SIG-M5 treated with dmso at 0.1 percent for 504 hours (cell line): ENCODE measurements around the gene TNFRSF8.

Source experiments
- DNase-seq: peaks from one replicate; lab custom pipeline; 2025; ENCODE audit not compliant: unreplicated experiment; lab: John Stamatoyannopoulos, UW

Gene TNFRSF8

GRCh38 chr1:12140515-12141162 lies 77.5 kb downstream of the TNFRSF8 start:
- no peak for DNase-seq

DNA sequence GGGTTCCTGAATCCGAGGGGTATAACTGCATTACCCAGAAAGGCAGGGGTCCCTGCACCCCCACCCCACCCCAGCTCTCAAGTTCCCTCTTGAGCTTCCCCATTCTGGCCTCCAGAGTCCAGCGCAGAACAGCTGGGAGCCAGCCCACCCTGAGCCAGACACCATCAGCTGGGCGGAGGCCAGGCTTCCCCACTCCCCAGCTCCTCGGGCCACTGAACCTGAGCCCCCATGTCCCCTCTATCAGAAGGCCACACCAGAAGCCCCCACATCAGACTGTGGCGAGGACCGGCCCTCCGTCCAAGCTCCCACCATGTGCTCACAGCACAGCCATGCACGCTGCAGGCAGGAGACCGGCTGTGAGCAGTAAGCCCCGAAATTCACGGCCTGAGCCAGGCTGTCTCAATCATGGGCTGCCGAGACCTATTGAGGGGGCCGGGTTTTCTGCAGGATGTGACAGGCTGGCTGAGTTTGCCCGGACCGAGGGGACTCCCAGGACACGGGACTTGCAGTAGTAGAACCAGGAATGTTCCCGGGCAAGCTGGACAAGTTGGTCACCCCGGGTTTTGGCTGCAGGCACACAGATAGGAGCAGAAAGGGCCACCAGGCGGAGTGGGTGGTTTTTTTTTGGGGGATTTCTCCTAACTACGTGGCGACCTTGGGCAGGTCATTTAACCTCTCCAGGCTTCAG lies 78.2 kb downstream of the TNFRSF8 start:
- no peak for DNase-seq

DNA sequence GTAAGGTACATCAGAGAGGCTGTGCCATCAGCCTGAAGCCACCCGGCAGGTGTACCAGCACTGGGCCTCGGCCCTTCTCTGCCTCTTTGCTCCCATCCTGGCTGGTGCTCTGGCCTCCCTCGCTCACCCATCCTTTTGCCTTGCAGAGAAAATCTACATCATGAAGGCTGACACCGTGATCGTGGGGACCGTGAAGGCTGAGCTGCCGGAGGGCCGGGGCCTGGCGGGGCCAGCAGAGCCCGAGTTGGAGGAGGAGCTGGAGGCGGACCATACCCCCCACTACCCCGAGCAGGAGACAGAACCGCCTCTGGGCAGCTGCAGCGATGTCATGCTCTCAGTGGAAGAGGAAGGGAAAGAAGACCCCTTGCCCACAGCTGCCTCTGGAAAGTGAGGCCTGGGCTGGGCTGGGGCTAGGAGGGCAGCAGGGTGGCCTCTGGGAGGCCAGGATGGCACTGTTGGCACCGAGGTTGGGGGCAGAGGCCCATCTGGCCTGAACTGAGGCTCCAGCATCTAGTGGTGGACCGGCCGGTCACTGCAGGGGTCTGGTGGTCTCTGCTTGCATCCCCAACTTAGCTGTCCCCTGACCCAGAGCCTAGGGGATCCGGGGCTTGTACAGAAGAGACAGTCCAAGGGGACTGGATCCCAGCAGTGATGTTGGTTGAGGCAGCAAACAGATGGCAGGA lies 79.2 kb downstream of the TNFRSF8 start:
- no peak for DNase-seq

DNA sequence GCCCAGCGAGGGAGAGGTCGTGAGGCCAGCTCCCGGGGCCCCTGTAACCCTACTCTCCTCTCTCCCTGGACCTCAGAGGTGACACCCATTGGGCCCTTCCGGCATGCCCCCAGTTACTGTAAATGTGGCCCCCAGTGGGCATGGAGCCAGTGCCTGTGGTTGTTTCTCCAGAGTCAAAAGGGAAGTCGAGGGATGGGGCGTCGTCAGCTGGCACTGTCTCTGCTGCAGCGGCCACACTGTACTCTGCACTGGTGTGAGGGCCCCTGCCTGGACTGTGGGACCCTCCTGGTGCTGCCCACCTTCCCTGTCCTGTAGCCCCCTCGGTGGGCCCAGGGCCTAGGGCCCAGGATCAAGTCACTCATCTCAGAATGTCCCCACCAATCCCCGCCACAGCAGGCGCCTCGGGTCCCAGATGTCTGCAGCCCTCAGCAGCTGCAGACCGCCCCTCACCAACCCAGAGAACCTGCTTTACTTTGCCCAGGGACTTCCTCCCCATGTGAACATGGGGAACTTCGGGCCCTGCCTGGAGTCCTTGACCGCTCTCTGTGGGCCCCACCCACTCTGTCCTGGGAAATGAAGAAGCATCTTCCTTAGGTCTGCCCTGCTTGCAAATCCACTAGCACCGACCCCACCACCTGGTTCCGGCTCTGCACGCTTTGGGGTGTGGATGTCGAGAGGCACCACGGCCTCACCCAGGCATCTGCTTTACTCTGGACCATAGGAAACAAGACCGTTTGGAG lies 80.0 kb downstream of the TNFRSF8 start:
- peak; percentile 32 for DNase-seq

DNA sequence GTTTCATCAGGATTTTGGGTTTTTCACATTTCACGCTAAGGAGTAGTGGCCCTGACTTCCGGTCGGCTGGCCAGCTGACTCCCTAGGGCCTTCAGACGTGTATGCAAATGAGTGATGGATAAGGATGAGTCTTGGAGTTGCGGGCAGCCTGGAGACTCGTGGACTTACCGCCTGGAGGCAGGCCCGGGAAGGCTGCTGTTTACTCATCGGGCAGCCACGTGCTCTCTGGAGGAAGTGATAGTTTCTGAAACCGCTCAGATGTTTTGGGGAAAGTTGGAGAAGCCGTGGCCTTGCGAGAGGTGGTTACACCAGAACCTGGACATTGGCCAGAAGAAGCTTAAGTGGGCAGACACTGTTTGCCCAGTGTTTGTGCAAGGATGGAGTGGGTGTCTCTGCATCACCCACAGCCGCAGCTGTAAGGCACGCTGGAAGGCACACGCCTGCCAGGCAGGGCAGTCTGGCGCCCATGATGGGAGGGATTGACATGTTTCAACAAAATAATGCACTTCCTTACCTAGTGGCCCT lies 80.6 kb downstream of the TNFRSF8 start:
- DNase-seq = peak; percentile 83

DNA sequence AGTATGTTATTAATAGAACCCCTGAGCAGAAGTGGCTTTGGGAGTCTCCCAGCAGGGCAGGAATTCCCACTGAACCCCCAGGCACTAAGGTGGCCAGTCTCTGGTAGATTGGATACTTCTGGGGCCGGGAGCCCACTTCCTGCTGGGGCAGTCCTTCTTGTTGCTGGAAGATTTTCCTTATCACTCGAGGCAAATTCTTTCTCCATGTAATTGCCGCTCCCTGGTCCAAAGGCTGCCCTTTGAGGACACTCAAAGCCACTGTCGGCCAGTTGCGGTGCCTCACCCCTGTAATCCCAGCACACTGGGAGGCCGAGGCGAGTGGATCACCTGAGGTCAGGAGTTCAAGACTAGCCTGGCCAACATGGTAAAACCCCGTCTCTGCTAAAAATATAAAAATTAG lies 81.1 kb downstream of the TNFRSF8 start:
- no peak for DNase-seq

DNA sequence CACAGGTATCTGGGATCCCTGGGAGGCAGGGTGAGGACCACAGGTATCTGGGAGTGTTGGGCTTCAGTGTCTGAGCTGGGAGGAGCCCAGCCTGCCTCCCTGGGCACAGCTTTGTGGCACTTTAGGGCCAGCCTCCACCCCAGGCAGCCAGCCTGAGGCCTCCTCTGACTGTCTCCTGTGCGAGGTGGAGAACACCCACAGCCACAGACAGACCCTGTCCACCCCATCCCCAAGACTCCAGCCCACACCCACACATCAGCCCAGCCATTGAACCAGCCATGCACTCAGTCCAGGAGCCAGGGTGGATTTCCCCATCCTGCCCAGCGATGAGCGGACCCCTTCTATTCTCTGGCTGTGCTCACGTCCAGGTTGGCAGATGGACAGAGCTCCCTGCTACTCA lies 81.9 kb downstream of the TNFRSF8 start:
- no peak for DNase-seq

DNA sequence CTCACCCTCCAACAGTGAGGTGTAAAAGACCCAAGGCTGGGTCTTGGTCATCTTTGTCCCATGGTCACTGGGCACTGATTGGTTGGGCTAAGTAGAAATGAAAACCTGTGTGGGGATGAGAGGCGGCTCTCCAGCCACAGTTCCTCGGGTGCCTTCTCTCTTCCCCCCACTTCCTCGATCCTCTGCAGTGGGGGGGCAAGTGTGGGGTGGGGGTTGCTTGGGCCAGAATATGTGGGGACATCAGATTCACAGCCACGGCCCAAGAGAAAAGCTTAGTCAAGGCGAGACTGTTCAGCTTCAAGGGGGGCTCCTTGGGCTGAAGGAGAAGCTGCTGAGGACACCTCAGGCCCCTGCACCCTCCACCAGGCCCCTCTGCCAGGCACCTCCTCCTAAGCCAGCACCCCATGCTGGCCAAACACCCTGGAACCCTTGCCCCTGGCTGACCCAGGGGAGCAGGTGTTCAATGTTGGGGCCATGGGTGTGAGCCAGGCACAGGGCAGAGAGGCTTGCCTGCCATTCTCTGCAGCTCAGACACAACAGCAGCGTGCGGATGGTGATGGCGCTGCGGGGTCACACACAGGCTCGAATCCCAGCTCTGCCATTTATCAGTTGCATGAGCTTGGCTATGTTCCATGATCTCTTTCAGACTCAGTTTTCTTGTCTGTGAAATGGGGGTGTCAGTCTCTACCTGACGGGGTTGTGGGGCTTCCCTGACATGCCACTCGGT lies 82.7 kb downstream of the TNFRSF8 start:
- no peak for DNase-seq

DNA sequence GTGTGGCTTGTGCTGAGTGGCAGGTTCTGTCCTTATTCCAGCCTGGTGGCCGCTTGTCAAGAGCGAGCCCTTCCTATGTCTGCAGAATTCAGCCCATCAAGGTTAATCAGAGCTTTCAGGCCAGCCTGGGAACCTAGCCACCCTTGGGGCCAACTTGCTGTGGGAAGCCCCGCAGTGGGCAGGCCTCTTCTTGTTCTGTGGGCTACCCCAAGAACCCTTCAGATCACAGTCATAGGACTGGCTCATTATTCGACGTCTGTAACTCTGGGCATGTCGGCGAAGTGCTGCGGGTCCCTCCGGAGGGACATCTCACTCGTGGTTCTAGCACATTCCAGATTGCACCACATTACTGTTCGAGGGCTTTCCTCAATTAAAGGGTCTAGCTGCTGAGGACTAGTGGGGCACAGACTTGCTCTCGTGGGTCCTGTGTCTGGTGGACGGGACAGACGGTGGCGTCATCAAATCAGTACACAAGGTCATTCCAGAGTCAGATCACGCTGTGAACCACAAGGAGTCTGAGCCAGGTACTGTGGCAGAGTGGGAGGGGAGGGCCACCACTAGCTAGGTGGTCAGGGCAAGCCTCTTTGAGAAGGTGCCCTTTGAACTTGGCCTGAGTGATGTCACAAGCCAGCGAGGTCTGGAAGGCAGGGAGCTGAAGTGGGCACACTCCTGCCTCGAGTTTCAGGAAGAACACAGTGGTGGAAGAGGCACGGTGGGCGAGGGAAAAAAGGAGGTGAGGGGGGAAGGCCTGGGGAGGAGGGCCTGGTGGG lies 83.4 kb downstream of the TNFRSF8 start:
- DNase-seq = no peak

DNA sequence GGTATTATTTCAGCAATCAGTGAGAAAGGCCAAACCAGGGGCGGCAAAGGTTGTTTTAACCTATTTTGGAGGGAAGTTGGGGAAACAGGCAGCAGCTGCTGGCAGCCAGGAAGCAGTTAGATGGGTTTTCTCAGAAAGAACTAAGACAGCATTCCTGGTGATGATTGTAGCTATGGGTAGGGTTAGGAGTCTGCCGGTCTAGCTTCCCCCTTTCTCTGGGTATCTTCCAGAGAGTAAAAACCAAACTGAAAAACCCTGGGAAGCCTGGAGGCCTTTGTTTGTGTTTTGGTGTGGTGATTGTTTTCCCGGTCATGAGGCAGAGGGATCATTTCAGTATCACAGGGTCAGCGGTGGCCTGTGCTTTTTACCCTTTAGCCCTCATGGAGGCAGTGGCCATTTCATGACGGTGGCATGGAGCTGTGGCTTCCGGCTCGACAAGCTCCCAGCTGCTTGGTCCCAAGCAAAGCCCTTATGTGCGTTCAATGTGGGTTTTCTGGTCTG lies 84.1 kb downstream of the TNFRSF8 start:
- no peak for DNase-seq

GRCh38 chr1:12148160-12148957 lies 85.3 kb downstream of the TNFRSF8 start:
- DNase-seq = no peak

DNA sequence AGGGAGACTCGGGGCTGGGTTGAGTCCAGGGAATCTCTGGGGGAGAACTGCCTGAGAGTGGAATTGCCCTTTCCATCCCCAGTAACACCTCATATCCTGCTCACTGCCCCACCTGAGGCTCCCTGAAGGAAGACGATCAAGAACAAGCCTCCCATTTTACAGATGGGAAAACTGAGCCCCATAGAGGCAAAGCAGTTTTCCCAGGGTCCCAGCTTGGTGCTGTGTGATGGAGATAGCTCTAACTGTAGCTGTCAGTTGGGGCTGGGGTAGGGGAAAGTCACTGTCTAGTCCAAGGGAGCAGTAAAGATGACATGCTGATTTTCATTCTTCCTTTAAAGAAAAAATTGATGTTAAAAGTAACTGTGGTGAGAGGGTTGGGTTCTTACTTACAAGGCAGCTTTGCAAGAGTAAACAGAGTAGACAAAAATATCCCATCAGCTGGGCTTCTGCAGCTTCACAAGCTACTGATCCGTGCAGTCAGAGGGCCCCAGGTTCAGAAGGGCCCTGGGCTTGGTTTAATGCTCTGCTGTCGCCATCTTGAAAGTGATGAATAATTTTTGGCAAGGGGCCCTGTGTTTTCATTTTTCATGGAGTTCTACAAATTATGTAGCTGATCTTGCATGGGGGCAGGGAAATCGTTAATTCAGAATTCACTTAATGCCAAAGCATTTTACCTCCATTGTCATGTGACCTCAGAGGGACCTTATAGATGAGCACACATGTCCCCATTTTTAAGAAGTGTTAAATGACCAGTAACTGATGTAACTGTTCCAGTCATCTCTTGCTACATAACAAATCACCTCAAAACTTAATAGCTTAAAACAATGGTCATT lies 86.1 kb downstream of the TNFRSF8 start:
- peak; percentile 31 for DNase-seq

GRCh38 chr1:12149791-12150175 lies 86.7 kb downstream of the TNFRSF8 start:
- no peak for DNase-seq

- DNase-seq = peak; percentile 91
Observed at GRCh38 chr1:12150456-12151200, 87.5 kb downstream of the TNFRSF8 start.

DNA sequence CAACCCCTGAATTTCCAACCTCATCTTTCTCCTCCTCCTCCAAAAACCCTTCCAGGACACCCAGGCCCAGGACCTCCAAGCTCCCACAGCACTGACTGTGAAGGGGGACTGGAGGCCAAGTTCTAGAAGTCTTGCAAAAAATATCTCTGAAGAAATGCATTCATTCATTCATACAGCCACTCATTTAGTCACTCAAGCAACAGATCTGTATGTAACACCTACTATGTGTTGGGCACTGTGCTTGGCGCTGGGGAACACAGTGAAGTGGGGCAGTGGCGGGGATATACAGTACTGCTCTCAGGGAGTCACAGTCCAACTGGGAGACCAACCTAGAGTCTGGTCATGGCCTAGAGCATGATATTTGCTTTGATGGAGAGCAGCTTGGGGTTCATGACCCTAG lies 88.4 kb downstream of the TNFRSF8 start:
- no peak for DNase-seq

DNA sequence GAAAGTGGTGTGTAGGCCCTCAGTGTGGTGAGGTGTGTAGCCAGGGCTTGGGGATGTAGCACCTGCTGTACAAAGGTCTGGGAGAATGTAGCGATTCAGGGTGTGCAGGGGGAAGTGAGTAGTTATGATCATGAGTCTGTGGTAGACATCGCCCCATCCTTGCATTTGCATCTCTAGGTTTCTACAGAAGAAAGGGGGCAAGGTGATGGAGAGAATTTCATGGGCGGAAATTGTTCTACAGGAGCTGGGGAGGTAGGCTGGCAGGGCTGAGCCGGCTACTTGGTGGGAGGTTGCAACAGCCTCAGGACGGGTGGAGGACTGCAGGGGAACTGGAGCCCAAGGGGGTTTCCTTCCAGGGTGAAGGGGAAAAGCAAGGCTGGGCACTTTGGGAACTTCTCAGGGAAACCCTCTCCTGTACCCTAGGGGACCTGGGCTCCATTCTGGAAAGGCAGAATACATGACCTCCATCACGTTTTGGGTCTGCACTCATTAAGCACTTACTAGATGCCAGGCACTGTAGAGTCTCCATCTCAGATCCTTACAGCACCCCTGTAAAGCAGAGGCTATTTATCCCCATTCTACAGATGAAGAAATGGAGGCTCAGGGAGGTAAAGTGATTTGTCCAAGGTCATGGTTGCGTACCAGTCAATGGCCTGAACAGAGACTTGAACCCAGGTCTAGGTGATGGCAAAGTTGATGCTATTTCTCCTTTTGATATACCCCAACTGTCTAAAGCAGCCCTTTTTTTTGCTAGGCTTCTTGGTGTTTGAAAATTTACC lies 89.2 kb downstream of the TNFRSF8 start:
- DNase-seq = no peak
